Activated T-helper 2 cell treated with anti-CD3 and anti-CD28 coated beads, Interferon-gamma antibody, Interleukin-2, Interleukin-4, amounts not matched to agents 10 μg/mL and 5 μg/mL and 100 μg/mL, durations not matched to agents 14 hours and 24 hours and 36 hours (primary cell): ENCODE data around the gene PDE6D. TPM values are rescaled to one million over a fixed set of nuclear protein-coding genes. Genes with fewer than 3 reads are reported as not detected.

Experiments used
- DNase-seq: peaks from one replicate; pipeline ENCODE4 v3.0.0; 2021; ENCODE audit warnings: low spot score
- H3K27ac Mint-ChIP-seq: one replicate; pipeline ENCODE4 v1.8.0; 2021; ENCODE audit warnings: mixed read lengths
- H3K27me3 Mint-ChIP-seq: one replicate; pipeline ENCODE4 v1.8.0; 2021; ENCODE audit warnings: low read depth, mixed read lengths
- H3K36me3 Mint-ChIP-seq: one replicate; pipeline ENCODE4 v1.8.0; 2021; ENCODE audit warnings: low read depth, mixed read lengths
- H3K4me1 Mint-ChIP-seq: one replicate; pipeline ENCODE4 v1.8.0; 2021; ENCODE audit warnings: low read depth, mixed read lengths
- H3K4me3 Mint-ChIP-seq: one replicate; pipeline ENCODE4 v1.8.0; 2021; ENCODE audit warnings: low read depth, mild to moderate bottlenecking, moderate library complexity, mixed read lengths
- H3K9me3 Mint-ChIP-seq: one replicate; pipeline ENCODE4 v1.8.0; 2021; ENCODE audit warnings: mixed read lengths
- intact Hi-C: fragments of 100-400 bp; cut with micrococcal nuclease; formaldehyde crosslinking; loops from one replicate; pipeline ENCODE4 v1.15.1; 2023
- total RNA-seq: library from RNA; stranded (reverse); gene quantifications from 2 replicates; pipeline ENCODE4 v1.2.3, GENCODE V29; 2022

PDE6D gene
- total RNA-seq, 1 donor from 2014 or later = 35.5 TPM

- no peaks in the 10 kb centered on the region for H3K4me1 Mint-ChIP-seq
- H3K4me3 Mint-ChIP-seq = no peak overlapping the region
- intact Hi-C loops = no loop called here
- H3K36me3 Mint-ChIP-seq = no peaks in the 10 kb centered on the region
- DNase-seq = no peak
- no peaks in the 10 kb centered on the region for H3K27me3 Mint-ChIP-seq
- no peaks in the 10 kb centered on the region for H3K9me3 Mint-ChIP-seq
- H3K27ac Mint-ChIP-seq = no peak overlapping the region
These were observed 58.3 kb downstream of the PDE6D start for GRCh38 chr2:231722721-231723307.

GRCh38 chr2:231720987-231721966 lies 59.8 kb downstream of the PDE6D start:
- DNase-seq = no peak
- H3K36me3 Mint-ChIP-seq = no peaks in the 10 kb centered on the region
- no peaks in the 10 kb centered on the region for H3K4me1 Mint-ChIP-seq
- H3K4me3 Mint-ChIP-seq = no peak overlapping the region
- intact Hi-C loops = no loop called here
- no peak overlapping the region for H3K27ac Mint-ChIP-seq
- no peaks in the 10 kb centered on the region for H3K27me3 Mint-ChIP-seq
- no peaks in the 10 kb centered on the region for H3K9me3 Mint-ChIP-seq

GRCh38 chr2:231720292-231720986 lies 60.6 kb downstream of the PDE6D start:
- intact Hi-C loops = no loop called here
- H3K9me3 Mint-ChIP-seq = no peaks in the 10 kb centered on the region
- H3K4me3 Mint-ChIP-seq = no peak overlapping the region
- no peak overlapping the region for H3K27ac Mint-ChIP-seq
- no peak for DNase-seq
- H3K36me3 Mint-ChIP-seq = peaks cover 4% of the 10 kb centered on the region
- H3K4me1 Mint-ChIP-seq = peaks cover 4% of the 10 kb centered on the region
- H3K27me3 Mint-ChIP-seq = no peaks in the 10 kb centered on the region

- DNase-seq = no peak
- Mint-ChIP-seq H3K27ac (no peak overlapping the region), H3K4me3 (no peak overlapping the region), H3K9me3 (no peaks in the 10 kb centered on the region), H3K36me3 (peaks cover 12% of the 10 kb centered on the region), H3K27me3 (no peaks in the 10 kb centered on the region), H3K4me1 (peaks cover 13% of the 10 kb centered on the region)
- intact Hi-C loops = no loop called here
These were observed 62.3 kb downstream of the PDE6D start for GRCh38 chr2:231718799-231719198.

GRCh38 chr2:231717281-231718171 lies 63.6 kb downstream of the PDE6D start:
- no peak for DNase-seq
- no peaks in the 10 kb centered on the region for H3K9me3 Mint-ChIP-seq
- H3K36me3 Mint-ChIP-seq = peaks cover 23% of the 10 kb centered on the region
- no peaks in the 10 kb centered on the region for H3K27me3 Mint-ChIP-seq
- peaks cover 22% of the 10 kb centered on the region for H3K4me1 Mint-ChIP-seq
- intact Hi-C loops = no loop called here
- H3K4me3 Mint-ChIP-seq = no peak overlapping the region
- no peak overlapping the region for H3K27ac Mint-ChIP-seq

GRCh38 chr2:231716666-231717280 lies 64.3 kb downstream of the PDE6D start:
- intact Hi-C loops = no loop called here
- Mint-ChIP-seq H3K9me3 (no peaks in the 10 kb centered on the region), H3K27me3 (no peaks in the 10 kb centered on the region), H3K4me1 (peaks cover 30% of the 10 kb centered on the region), H3K27ac (no peak overlapping the region), H3K4me3 (no peak overlapping the region), H3K36me3 (peaks cover 30% of the 10 kb centered on the region)
- no peak for DNase-seq

GRCh38 chr2:231715988-231716616 lies 65.0 kb downstream of the PDE6D start:
- intact Hi-C loops = loop anchor here (1.0 kb wide), 2 partner anchors 39 to 104 kb away; no protein-coding TSS in a partner anchor
- no peaks in the 10 kb centered on the region for H3K9me3 Mint-ChIP-seq
- peaks cover 37% of the 10 kb centered on the region for H3K36me3 Mint-ChIP-seq
- H3K4me1 Mint-ChIP-seq = peaks cover 34% of the 10 kb centered on the region
- H3K27ac Mint-ChIP-seq = peak overlapping the region; percentile 58
- H3K4me3 Mint-ChIP-seq = no peak overlapping the region
- DNase-seq = no peak
- H3K27me3 Mint-ChIP-seq = no peaks in the 10 kb centered on the region

- DNase-seq = no peak
- Mint-ChIP-seq H3K36me3 (peaks cover 42% of the 10 kb centered on the region), H3K4me1 (peaks cover 34% of the 10 kb centered on the region), H3K27me3 (no peaks in the 10 kb centered on the region), H3K4me3 (no peak overlapping the region), H3K9me3 (no peaks in the 10 kb centered on the region), H3K27ac (peak overlapping the region; percentile 58)
- intact Hi-C loops = loop anchor here (1.0 kb wide), 2 partner anchors 38 to 103 kb away; no protein-coding TSS in a partner anchor
These were observed 65.6 kb downstream of the PDE6D start for GRCh38 chr2:231715499-231715837.

GRCh38 chr2:231714639-231715498 lies 66.2 kb downstream of the PDE6D start:
- Mint-ChIP-seq H3K4me3 (no peak overlapping the region), H3K36me3 (peaks cover 44% of the 10 kb centered on the region), H3K27ac (peak overlapping the region; percentile 95), H3K27me3 (no peaks in the 10 kb centered on the region), H3K4me1 (peaks cover 34% of the 10 kb centered on the region), H3K9me3 (no peaks in the 10 kb centered on the region)
- intact Hi-C loops = loop anchor here (1.0 kb wide), 2 partner anchors 38 to 103 kb away; no protein-coding TSS in a partner anchor
- DNase-seq = peak; percentile 70

- peak overlapping the region; percentile 67 for H3K4me3 Mint-ChIP-seq
- peak; percentile 84 for DNase-seq
- H3K36me3 Mint-ChIP-seq = peaks cover 51% of the 10 kb centered on the region
- H3K9me3 Mint-ChIP-seq = no peaks in the 10 kb centered on the region
- H3K27ac Mint-ChIP-seq = peak overlapping the region; percentile 95
- H3K27me3 Mint-ChIP-seq = no peaks in the 10 kb centered on the region
- peaks cover 34% of the 10 kb centered on the region for H3K4me1 Mint-ChIP-seq
- intact Hi-C loops = no loop called here
These were observed 67.1 kb downstream of the PDE6D start for GRCh38 chr2:231713730-231714638.
